Measurements from ENCODE around the gene SCN1B. TPM values are rescaled to one million over a fixed set of nuclear protein-coding genes. Genes with fewer than 3 reads are reported as not detected.

The SCN1B gene
- total RNA-seq, 2 donors from 2014 or later = 1.4 to 1.5 TPM

DNA sequence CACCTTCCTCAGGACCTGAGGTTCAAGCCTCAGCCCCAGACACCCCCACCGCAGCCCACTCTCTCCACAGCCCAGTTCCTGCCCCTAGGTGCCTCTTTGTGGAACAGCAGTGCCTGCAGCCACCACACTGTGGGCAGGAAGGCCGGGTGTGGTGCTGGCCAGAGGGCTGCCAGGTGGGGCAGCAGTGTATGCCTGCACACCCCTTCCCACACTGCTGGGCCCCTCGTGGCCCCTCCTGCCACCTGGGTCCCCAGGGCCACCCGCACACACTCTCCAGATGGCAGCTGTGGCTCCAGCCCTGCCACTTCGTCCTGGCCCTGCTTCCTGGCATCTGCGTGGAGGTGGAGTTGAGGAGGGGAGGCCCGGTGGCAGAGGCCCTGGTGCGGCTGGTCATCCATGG lies 46.4 kb downstream of the SCN1B start:
- no peaks in the 10 kb centered on the region for H3K4me1 Mint-ChIP-seq
- Histone ChIP-seq H3K4me1 (ENCODE audit: control insufficient read depth, insufficient read depth, low read length) (no peaks in the 10 kb centered on the region), H3K4me3 (ENCODE audit: low read length) (no peak overlapping the region), H3K27ac (ENCODE audit: low read depth, low read length) (no peak overlapping the region), H3K9ac (ENCODE audit: extremely low read depth, low read length, poor library complexity, severe bottlenecking) (no peak overlapping the region), H3K9me3 (ENCODE audit: control insufficient read depth, low read length) (no peaks in the 10 kb centered on the region), H3K36me3 (ENCODE audit: control insufficient read depth, insufficient read depth, low read length) (no peaks in the 10 kb centered on the region), H3K27me3 (ENCODE audit: control insufficient read depth, insufficient read depth, low read length, poor library complexity, severe bottlenecking) (no peaks in the 10 kb centered on the region)
- H3K9me3 Mint-ChIP-seq = no peaks in the 10 kb centered on the region
- H3K36me3 Mint-ChIP-seq (ENCODE audit: low read depth) = no peaks in the 10 kb centered on the region
- 85 to 92% methylated on average over 2 to 8 of the region's 8 CpGs for WGBS, 2 experiments (ENCODE audit: insufficient coverage in 1 of 2, insufficient read length in 1 of 2)
- H3K4me3 Mint-ChIP-seq = no peak overlapping the region
- DNase-seq = no peak
- H3K27ac Mint-ChIP-seq = no peak overlapping the region
- H3K27me3 Mint-ChIP-seq (ENCODE audit: insufficient read depth) = no peaks in the 10 kb centered on the region
- TF ChIP-seq, protein P1, sequence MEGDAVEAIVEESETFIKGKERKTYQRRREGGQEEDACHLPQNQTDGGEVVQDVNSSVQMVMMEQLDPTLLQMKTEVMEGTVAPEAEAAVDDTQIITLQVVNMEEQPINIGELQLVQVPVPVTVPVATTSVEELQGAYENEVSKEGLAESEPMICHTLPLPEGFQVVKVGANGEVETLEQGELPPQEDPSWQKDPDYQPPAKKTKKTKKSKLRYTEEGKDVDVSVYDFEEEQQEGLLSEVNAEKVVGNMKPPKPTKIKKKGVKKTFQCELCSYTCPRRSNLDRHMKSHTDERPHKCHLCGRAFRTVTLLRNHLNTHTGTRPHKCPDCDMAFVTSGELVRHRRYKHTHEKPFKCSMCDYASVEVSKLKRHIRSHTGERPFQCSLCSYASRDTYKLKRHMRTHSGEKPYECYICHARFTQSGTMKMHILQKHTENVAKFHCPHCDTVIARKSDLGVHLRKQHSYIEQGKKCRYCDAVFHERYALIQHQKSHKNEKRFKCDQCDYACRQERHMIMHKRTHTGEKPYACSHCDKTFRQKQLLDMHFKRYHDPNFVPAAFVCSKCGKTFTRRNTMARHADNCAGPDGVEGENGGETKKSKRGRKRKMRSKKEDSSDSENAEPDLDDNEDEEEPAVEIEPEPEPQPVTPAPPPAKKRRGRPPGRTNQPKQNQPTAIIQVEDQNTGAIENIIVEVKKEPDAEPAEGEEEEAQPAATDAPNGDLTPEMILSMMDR (conservative IDR thresholded peaks at IDR 0.05) = no peak

DNA sequence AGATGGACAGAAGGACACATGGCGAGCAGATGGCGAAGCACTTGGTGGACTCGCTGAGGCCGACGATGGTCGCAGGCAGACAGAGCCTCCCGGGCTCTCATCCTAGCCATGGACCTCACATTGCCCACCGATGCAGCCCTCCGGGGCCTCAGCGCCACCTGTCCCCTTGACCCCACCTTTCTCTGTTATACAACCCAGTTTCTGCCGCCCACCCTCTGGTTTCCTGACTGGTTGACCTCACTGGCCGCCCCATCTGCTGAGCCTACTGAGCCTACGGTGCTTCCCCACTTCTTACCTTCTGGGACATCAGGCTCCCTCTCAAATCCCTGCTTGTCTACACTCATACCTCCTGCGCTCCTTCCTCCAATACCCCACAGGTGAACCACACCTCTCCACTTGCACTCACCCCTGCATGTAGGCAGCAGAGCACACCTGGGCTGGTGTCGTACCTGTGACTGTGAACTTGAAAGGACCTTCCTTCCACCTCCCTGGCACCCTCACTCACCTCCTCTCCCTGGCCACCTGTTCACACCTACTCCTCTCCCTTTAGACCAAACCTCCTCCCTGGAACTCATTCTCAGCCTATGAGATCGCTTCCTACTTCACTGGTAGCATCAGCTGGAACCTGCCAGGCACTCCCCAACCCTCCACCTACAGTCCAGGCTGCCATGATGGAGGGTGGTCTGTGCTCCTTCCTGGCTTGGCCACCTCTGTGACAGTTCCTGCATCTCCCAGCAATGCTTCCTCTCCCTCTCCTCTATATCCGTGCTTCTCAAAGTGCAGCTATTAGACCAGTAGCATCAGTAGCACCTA lies 47.3 kb downstream of the SCN1B start:
- no peaks in the 10 kb centered on the region for H3K27me3 ChIP-seq (ENCODE audit: control insufficient read depth, insufficient read depth, low read length, poor library complexity, severe bottlenecking)
- no peak overlapping the region for H3K9ac ChIP-seq (ENCODE audit: extremely low read depth, low read length, poor library complexity, severe bottlenecking)
- H3K27ac ChIP-seq (ENCODE audit: low read depth, low read length) = no peak overlapping the region
- Mint-ChIP-seq H3K9me3 (peaks cover 2% of the 10 kb centered on the region), H3K4me3 (no peak overlapping the region), H3K27ac (no peak overlapping the region), H3K36me3 (ENCODE audit: low read depth) (no peaks in the 10 kb centered on the region), H3K27me3 (ENCODE audit: insufficient read depth) (no peaks in the 10 kb centered on the region), H3K4me1 (no peaks in the 10 kb centered on the region)
- H3K9me3 ChIP-seq (ENCODE audit: control insufficient read depth, low read length) = no peaks in the 10 kb centered on the region
- WGBS, 2 experiments (ENCODE audit: insufficient coverage in 1 of 2, insufficient read length in 1 of 2) = 93 to 96% methylated on average over 10 to 17 of the region's 17 CpGs
- no peaks in the 10 kb centered on the region for H3K4me1 ChIP-seq (ENCODE audit: control insufficient read depth, insufficient read depth, low read length)
- TF ChIP-seq, protein P1 (conservative IDR thresholded peaks at IDR 0.05) = no peak
- no peak overlapping the region for H3K4me3 ChIP-seq (ENCODE audit: low read length)
- H3K36me3 ChIP-seq (ENCODE audit: control insufficient read depth, insufficient read depth, low read length) = no peaks in the 10 kb centered on the region
- DNase-seq = peak; percentile 53

DNA sequence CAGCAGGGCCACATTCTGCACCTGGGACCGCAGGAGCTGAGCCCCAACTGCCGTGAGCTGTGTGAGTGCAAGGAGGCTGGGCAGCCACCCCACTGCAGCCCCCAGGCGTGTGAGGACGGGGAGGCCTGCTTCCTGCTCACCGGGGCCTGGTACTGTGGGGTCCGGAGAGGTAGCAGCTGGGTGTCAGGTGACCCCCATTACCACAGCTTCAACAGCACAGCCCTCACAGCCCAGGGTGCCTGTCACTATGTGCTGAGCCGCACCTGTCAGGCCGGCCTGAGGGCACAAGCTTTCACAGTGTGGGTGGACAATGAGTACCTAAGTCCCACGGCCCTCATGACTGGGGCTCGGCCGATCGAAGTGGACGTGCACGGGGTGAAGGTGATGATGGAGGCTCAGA lies 49.6 kb downstream of the SCN1B start:
- H3K4me3 ChIP-seq (ENCODE audit: low read length) = no peak overlapping the region
- no peaks in the 10 kb centered on the region for H3K27me3 ChIP-seq (ENCODE audit: control insufficient read depth, insufficient read depth, low read length, poor library complexity, severe bottlenecking)
- WGBS, 2 experiments (ENCODE audit: insufficient coverage in 1 of 2, insufficient read length in 1 of 2) = 90 to 98% methylated on average over 8 to 14 of the region's 14 CpGs
- no peak overlapping the region for H3K4me3 Mint-ChIP-seq
- TF ChIP-seq, protein P1 (conservative IDR thresholded peaks at IDR 0.05) = no peak
- no peak overlapping the region for H3K27ac ChIP-seq (ENCODE audit: low read depth, low read length)
- H3K9me3 Mint-ChIP-seq = peaks cover 2% of the 10 kb centered on the region
- no peak overlapping the region for H3K27ac Mint-ChIP-seq
- no peaks in the 10 kb centered on the region for H3K4me1 Mint-ChIP-seq
- no peaks in the 10 kb centered on the region for H3K27me3 Mint-ChIP-seq (ENCODE audit: insufficient read depth)
- H3K36me3 Mint-ChIP-seq (ENCODE audit: low read depth) = no peaks in the 10 kb centered on the region
- H3K4me1 ChIP-seq (ENCODE audit: control insufficient read depth, insufficient read depth, low read length) = no peaks in the 10 kb centered on the region
- no peaks in the 10 kb centered on the region for H3K9me3 ChIP-seq (ENCODE audit: control insufficient read depth, low read length)
- no peak for DNase-seq
- H3K36me3 ChIP-seq (ENCODE audit: control insufficient read depth, insufficient read depth, low read length) = no peaks in the 10 kb centered on the region
- no peak overlapping the region for H3K9ac ChIP-seq (ENCODE audit: extremely low read depth, low read length, poor library complexity, severe bottlenecking)

All from endodermal cell (in vitro differentiated cells).